Measurements from ENCODE around the gene MICAL1. TPM values are rescaled to one million over a fixed set of nuclear protein-coding genes. Genes with fewer than 3 reads are reported as not detected.

The MICAL1 gene
- total and polyA plus RNA-seq, 2 of the 8 experiments (the other 6 are each of a cell fraction or from before 2014, with no cell fraction given): 42.5 to 55.4 TPM

DNA sequence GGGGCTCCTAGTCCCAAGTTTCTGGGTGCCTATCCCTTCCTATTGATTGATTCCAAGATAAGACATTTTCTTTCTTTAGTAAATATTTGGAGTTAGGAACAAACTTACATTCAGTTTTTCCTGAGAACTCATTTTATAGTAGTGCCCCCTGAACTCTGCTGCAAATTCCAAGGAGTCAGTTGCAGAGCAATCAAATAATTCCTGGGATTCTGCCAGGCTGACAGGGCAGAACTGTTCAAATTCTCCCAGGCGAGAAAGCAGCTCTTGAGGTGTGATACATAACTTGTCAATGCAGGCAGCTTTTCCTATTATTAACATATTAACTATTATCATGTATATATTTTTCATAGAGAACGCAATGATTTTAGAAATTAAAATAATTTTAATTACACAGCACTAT, 43.4 kb upstream of the MICAL1 start (continued):
- TF ChIP-seq NANOG (IDR thresholded peaks at IDR 0.05; ENCODE audit: insufficient read depth, low read depth, low read length, poor library complexity, severe bottlenecking) (no peak), TBP (IDR thresholded peaks at IDR 0.05; ENCODE audit: low read depth, low read length) (no peak), RAD21 (IDR thresholded peaks at IDR 0.05 in 1 of 2, conservative IDR thresholded peaks at IDR 0.05 in 1 of 2; ENCODE audit: low read depth in 2 of 2, low read length in 2 of 2) (no peak), BACH1 (IDR thresholded peaks at IDR 0.05; ENCODE audit: low read length) (no peak), GABPA (IDR thresholded peaks at IDR 0.05; ENCODE audit: borderline replicate concordance, insufficient read depth, low read length) (no peak)

Measured in H1 (cell line).